Measurements from ENCODE around the gene TNRC18. TPM values are rescaled to one million over a fixed set of nuclear protein-coding genes. Genes with fewer than 3 reads are reported as not detected.

The TNRC18 gene
- total RNA-seq, 1 donor from 2014 or later: 169 TPM

DNA sequence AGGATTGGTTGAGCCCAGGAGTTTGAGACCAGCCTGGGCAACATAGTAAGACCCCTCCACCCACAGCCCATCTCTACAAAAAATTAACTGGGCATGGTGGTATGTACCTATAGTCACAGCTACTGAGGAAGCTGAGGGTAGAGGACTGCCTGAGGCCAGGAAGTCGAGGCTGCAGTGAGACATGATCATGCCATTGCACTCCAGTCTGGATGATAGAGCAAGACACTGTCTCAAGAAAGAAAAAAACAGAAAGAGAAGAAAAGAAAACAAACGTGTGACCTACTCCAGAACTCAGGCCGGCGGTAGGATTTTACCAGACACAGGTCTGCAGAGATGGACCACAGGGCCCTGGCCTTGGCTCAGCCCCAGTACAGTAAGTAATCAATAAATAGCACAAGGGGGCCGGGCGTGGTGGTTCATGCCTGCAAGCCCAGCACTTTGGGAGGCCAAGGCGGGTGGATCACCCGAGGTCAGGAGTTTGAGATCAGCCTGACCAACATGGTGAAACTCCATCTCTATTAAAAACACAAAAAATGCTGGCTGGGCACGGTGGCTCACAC is 35.4 kb upstream of the TNRC18 start:
- H3K9me3 Mint-ChIP-seq: no peaks in the 10 kb centered on the region
- DNase-seq (ENCODE audit: extremely low spot score, unreplicated experiment): no peak
- peaks cover 8% of the 10 kb centered on the region for H3K27me3 Mint-ChIP-seq
- H3K4me3 Mint-ChIP-seq: no peak overlapping the region
- H3K27ac Mint-ChIP-seq: no peak overlapping the region
- H3K36me3 Mint-ChIP-seq: no peaks in the 10 kb centered on the region
- peaks cover 4% of the 10 kb centered on the region for H3K4me1 Mint-ChIP-seq (ENCODE audit: unreplicated experiment)
- TF ChIP-seq, protein P1, sequence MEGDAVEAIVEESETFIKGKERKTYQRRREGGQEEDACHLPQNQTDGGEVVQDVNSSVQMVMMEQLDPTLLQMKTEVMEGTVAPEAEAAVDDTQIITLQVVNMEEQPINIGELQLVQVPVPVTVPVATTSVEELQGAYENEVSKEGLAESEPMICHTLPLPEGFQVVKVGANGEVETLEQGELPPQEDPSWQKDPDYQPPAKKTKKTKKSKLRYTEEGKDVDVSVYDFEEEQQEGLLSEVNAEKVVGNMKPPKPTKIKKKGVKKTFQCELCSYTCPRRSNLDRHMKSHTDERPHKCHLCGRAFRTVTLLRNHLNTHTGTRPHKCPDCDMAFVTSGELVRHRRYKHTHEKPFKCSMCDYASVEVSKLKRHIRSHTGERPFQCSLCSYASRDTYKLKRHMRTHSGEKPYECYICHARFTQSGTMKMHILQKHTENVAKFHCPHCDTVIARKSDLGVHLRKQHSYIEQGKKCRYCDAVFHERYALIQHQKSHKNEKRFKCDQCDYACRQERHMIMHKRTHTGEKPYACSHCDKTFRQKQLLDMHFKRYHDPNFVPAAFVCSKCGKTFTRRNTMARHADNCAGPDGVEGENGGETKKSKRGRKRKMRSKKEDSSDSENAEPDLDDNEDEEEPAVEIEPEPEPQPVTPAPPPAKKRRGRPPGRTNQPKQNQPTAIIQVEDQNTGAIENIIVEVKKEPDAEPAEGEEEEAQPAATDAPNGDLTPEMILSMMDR (conservative IDR thresholded peaks at IDR 0.05): no peak

DNA sequence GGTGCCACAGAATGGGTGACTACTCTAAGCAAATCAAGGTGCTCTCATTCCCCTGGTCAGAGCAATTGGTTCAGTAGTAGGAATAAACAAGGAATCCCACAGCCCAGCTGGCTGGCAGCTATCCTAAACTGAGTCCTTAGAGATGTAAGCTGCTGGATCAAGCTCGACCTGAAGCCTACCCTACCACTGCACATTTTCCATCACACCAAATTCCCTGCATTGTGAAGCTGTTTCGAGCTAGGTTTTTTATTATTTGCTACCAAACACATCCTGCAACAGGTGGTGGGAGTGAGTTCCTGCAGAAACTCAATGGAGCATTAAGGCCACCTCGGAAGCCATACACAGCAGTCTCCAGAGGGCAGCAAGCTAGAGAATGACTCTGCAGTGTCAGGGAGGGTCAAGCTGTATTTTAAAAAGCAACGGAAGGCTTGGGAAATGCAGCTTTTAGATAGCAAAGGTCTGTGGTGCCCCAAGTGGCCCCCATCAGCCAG is 33.7 kb upstream of the TNRC18 start:
- peaks cover 8% of the 10 kb centered on the region for H3K27me3 Mint-ChIP-seq
- no peaks in the 10 kb centered on the region for H3K9me3 Mint-ChIP-seq
- TF ChIP-seq, protein P1 (conservative IDR thresholded peaks at IDR 0.05): no peak
- H3K4me1 Mint-ChIP-seq (ENCODE audit: unreplicated experiment): peaks cover 13% of the 10 kb centered on the region
- H3K4me3 Mint-ChIP-seq: no peak overlapping the region
- no peak for DNase-seq (ENCODE audit: extremely low spot score, unreplicated experiment)
- no peak overlapping the region for H3K27ac Mint-ChIP-seq
- no peaks in the 10 kb centered on the region for H3K36me3 Mint-ChIP-seq

GRCh38 chr7:5456409-5456808 is 32.8 kb upstream of the TNRC18 start:
- no peak overlapping the region for H3K27ac Mint-ChIP-seq
- H3K9me3 Mint-ChIP-seq: no peaks in the 10 kb centered on the region
- H3K4me1 Mint-ChIP-seq (ENCODE audit: unreplicated experiment): peaks cover 10% of the 10 kb centered on the region
- TF ChIP-seq, protein P1 (conservative IDR thresholded peaks at IDR 0.05): no peak
- no peak for DNase-seq (ENCODE audit: extremely low spot score, unreplicated experiment)
- H3K36me3 Mint-ChIP-seq: no peaks in the 10 kb centered on the region
- H3K27me3 Mint-ChIP-seq: peaks cover 8% of the 10 kb centered on the region
- no peak overlapping the region for H3K4me3 Mint-ChIP-seq

- Mint-ChIP-seq H3K36me3 (no peaks in the 10 kb centered on the region), H3K4me1 (ENCODE audit: unreplicated experiment) (peaks cover 10% of the 10 kb centered on the region), H3K27ac (no peak overlapping the region), H3K27me3 (peaks cover 8% of the 10 kb centered on the region), H3K4me3 (no peak overlapping the region), H3K9me3 (no peaks in the 10 kb centered on the region)
- no peak for DNase-seq (ENCODE audit: extremely low spot score, unreplicated experiment)
- TF ChIP-seq, protein P1 (conservative IDR thresholded peaks at IDR 0.05): no peak
These were observed 32.1 kb upstream of the TNRC18 start for GRCh38 chr7:5455581-5456219.

GRCh38 chr7:5455175-5455574 is 31.5 kb upstream of the TNRC18 start:
- H3K36me3 Mint-ChIP-seq: no peaks in the 10 kb centered on the region
- H3K27ac Mint-ChIP-seq: no peak overlapping the region
- no peaks in the 10 kb centered on the region for H3K9me3 Mint-ChIP-seq
- H3K4me3 Mint-ChIP-seq: no peak overlapping the region
- TF ChIP-seq, protein P1 (conservative IDR thresholded peaks at IDR 0.05): no peak
- H3K27me3 Mint-ChIP-seq: peaks cover 8% of the 10 kb centered on the region
- peaks cover 10% of the 10 kb centered on the region for H3K4me1 Mint-ChIP-seq (ENCODE audit: unreplicated experiment)
- DNase-seq (ENCODE audit: extremely low spot score, unreplicated experiment): no peak
